Mucosa of rectum (tissue), 2 donors: Measurements from ENCODE around the gene ORAI3.
A peak's percentile ranks its signal among the peaks of the same experiment; 100 is the strongest.
"Not testable (repeated sequence)": the region's sequence is repeated elsewhere in the genome, so short reads cannot be mapped to it uniquely, and the experiment has no call there.

Source experiments
- H3K27ac ChIP-seq, 2 donors: one replicate each; pipeline ENCODE4 v1.7.0; 2013; ENCODE audit warnings: inconsistent platforms in 2 of 2, low read depth in 2 of 2, low read length in 2 of 2
- H3K27me3 ChIP-seq, 2 donors: one replicate each; pipeline ENCODE4 v1.7.0; 2013; ENCODE audit warnings: low read length in 2 of 2; ENCODE audit not compliant: control insufficient read depth in 2 of 2, insufficient read depth in 2 of 2
- H3K36me3 ChIP-seq, 2 donors: one replicate each; pipeline ENCODE4 v1.7.0; 2013; ENCODE audit warnings: low read length in 2 of 2; ENCODE audit not compliant: control insufficient read depth in 2 of 2, insufficient read depth in 2 of 2
- H3K4me1 ChIP-seq, 2 donors: one replicate each; pipeline ENCODE4 v1.7.0; 2013; ENCODE audit warnings: low read length in 2 of 2, mild to moderate bottlenecking in 1 of 2; ENCODE audit not compliant: control insufficient read depth in 2 of 2, insufficient read depth in 2 of 2
- H3K4me3 ChIP-seq, 2 donors: one replicate each; pipeline ENCODE4 v1.7.0; 2013; ENCODE audit warnings: low read length in 2 of 2
- H3K9ac ChIP-seq, 2 donors: one replicate each; pipeline ENCODE4 v1.7.0; 2013; ENCODE audit warnings: low read length in 2 of 2, low read depth in 1 of 2, mild to moderate bottlenecking in 1 of 2
- H3K9me3 ChIP-seq, 2 donors: one replicate each; pipeline ENCODE4 v1.7.0; 2013; ENCODE audit warnings: low read length in 2 of 2; ENCODE audit not compliant: control insufficient read depth in 2 of 2
- donor health status: healthy.
- donor health status: Normal muscosa, but diverticular disease.

ORAI3 gene

GRCh38 chr16:30930160-30930571 is 18.7 kb upstream of the ORAI3 start:
- Histone ChIP-seq H3K9ac (no peak overlapping the region), H3K4me1 (peaks cover 0 to 3% of the 10 kb centered on the region in 2 donors), H3K9me3 (no peaks in the 10 kb centered on the region), H3K27me3 (no peaks in the 10 kb centered on the region), H3K27ac (no peak overlapping the region), H3K4me3 (no peak overlapping the region), H3K36me3 (peaks cover 22 to 26% of the 10 kb centered on the region in 2 donors)

GRCh38 chr16:30931068-30931650 is 17.7 kb upstream of the ORAI3 start:
- no peaks in the 10 kb centered on the region for H3K9me3 ChIP-seq
- no peak overlapping the region for H3K4me3 ChIP-seq
- peaks cover 0 to 3% of the 10 kb centered on the region in 2 donors for H3K4me1 ChIP-seq
- H3K27me3 ChIP-seq: no peaks in the 10 kb centered on the region
- no peak overlapping the region for H3K9ac ChIP-seq
- peaks cover 22 to 24% of the 10 kb centered on the region in 2 donors for H3K36me3 ChIP-seq
- no peak overlapping the region for H3K27ac ChIP-seq

GRCh38 chr16:30934827-30935557 is 13.9 kb upstream of the ORAI3 start:
- Histone ChIP-seq H3K27me3 (no peaks in the 10 kb centered on the region), H3K4me3 (no peak overlapping the region), H3K9ac (no peak overlapping the region), H3K9me3 (no peaks in the 10 kb centered on the region), H3K4me1 (peaks cover 0 to 3% of the 10 kb centered on the region in 2 donors), H3K36me3 (peaks cover 17 to 19% of the 10 kb centered on the region in 2 donors), H3K27ac (no peak overlapping the region)

- Histone ChIP-seq H3K9ac (no peak overlapping the region), H3K9me3 (no peaks in the 10 kb centered on the region), H3K4me1 (peaks cover 11 to 15% of the 10 kb centered on the region in 2 donors), H3K27me3 (no peaks in the 10 kb centered on the region), H3K27ac (no peak overlapping the region), H3K4me3 (no peak overlapping the region), H3K36me3 (peaks cover 3 to 6% of the 10 kb centered on the region in 2 donors)
Measured at GRCh38 chr16:30937692-30938091, 11.2 kb upstream of the ORAI3 start.

GRCh38 chr16:30939571-30939970 is 9.3 kb upstream of the ORAI3 start:
- H3K4me1 ChIP-seq: peaks cover 14 to 18% of the 10 kb centered on the region in 2 donors
- not testable (repeated sequence) for H3K27ac ChIP-seq, H3K27me3 ChIP-seq, H3K4me3 ChIP-seq, H3K9ac ChIP-seq, H3K36me3 ChIP-seq, H3K9me3 ChIP-seq

- Histone ChIP-seq H3K36me3 (peaks cover 0 to 8% of the 10 kb centered on the region in 2 donors), H3K9ac (peak overlapping the region in 1 of 2 donors; percentile 44), H3K4me1 (peaks cover 14% of the 10 kb centered on the region in 2 donors), H3K9me3 (no peaks in the 10 kb centered on the region), H3K27me3 (no peaks in the 10 kb centered on the region), H3K4me3 (peak overlapping the region; percentile 31 to 56), H3K27ac (peak overlapping the region; percentile 37 to 48)
Measured at GRCh38 chr16:30941600-30942425, 7.1 kb upstream of the ORAI3 start.

- peak overlapping the region; percentile 31 to 56 for H3K4me3 ChIP-seq
- H3K4me1 ChIP-seq: peaks cover 14% of the 10 kb centered on the region in 2 donors
- H3K27ac ChIP-seq: peak overlapping the region; percentile 37 to 48
- H3K9ac ChIP-seq: peak overlapping the region; percentile 24 to 44
- H3K36me3 ChIP-seq: peaks cover 0 to 8% of the 10 kb centered on the region in 2 donors
- no peaks in the 10 kb centered on the region for H3K9me3 ChIP-seq
- no peaks in the 10 kb centered on the region for H3K27me3 ChIP-seq
Measured at GRCh38 chr16:30942426-30942806, 6.5 kb upstream of the ORAI3 start.

GRCh38 chr16:30944352-30944751 is 4.5 kb upstream of the ORAI3 start:
- Histone ChIP-seq H3K9me3 (no peaks in the 10 kb centered on the region), H3K4me3 (no peak overlapping the region), H3K27me3 (no peaks in the 10 kb centered on the region), H3K9ac (no peak overlapping the region), H3K36me3 (peaks cover 0 to 8% of the 10 kb centered on the region in 2 donors), H3K4me1 (peaks cover 14% of the 10 kb centered on the region in 2 donors), H3K27ac (no peak overlapping the region)

- no peak overlapping the region for H3K27ac ChIP-seq
Measured at GRCh38 chr16:30946671-30947540, 2.0 kb upstream of the ORAI3 start.

More at GRCh38 chr16:30946671-30947540, 2.0 kb upstream of the ORAI3 start:
- Histone ChIP-seq H3K9ac (no peak overlapping the region), H3K27me3 (no peaks in the 10 kb centered on the region), H3K4me1 (peaks cover 26 to 33% of the 10 kb centered on the region in 2 donors), H3K9me3 (no peaks in the 10 kb centered on the region), H3K4me3 (no peak overlapping the region), H3K36me3 (peaks cover 0 to 8% of the 10 kb centered on the region in 2 donors)
